SKM-1 (cell line): ENCODE results near the gene ALG14.
"Not testable (repeated sequence)": the region's sequence is repeated elsewhere in the genome, so short reads cannot be mapped to it uniquely, and the experiment has no call there.

Source experiments
- DNase-seq: peaks from one replicate; lab custom pipeline; 2025; ENCODE audit not compliant: unreplicated experiment; lab: John Stamatoyannopoulos, UW

The ALG14 gene

DNA sequence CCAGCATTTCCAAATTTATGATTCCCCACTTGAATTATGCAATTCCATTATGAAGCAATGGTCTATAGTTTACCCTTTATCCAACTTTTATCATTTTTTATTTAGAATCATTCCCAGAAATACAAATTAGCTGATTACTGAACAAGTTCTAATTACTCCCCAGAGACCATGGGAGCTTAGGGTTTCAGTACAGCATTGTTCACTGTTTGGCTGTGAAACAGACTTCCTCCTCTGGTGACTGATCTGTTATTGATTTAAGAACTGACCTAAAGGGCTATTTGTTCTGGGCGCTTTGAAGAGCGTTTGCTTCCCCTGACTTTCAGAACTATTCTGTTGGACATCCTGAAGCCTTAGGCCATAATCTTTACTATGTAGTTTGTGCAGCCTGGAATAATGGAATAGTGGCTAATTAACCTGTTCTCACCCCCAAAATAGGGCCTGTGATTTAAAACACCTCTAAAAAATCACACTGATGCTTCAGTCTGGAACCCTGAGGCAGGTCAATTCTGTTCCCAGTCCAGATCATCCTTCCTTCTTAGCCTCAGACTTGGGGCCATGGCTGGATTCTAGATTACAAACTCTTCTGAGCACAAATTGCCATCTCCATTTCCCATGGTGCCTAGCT is 58.7 kb downstream of the ALG14 start:
- no peak for DNase-seq

DNA sequence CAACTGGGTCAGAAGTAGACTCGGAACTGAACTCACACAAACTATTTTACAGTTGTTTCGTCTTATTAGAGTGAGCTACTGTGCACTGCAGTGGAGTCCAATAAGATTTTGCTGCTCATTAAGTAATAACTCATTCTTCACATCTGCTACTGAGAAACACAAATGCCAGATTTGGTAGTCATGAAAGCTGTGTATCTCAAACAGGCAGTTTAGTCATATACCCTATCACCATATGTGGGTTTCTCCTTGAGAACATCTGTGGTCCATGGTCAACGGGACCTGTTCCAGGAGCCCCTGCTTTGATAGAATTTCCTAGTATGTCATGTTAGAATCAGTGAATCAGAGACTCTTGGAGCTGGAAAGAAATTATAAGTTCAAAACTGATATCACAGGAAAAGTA is 60.4 kb downstream of the ALG14 start:
- no peak for DNase-seq

DNA sequence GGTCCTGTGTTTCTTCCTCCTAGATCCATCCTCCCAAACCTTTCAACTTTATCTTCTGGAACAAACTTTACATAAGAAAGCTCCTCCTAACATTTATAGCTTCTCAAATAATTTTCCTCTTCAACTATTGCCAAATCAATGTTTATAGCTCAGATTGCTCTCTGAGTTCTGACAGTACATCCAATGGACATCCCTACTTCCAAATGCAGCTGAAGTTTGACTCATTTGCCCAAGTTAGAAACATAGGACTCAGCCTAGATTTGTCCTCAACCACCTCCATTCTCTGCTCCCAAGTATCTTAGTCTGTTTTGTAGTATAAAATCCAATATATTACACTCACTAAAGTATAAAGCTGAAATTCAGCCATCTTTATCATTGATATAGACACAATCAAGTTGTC is 62.6 kb downstream of the ALG14 start:
- no peak for DNase-seq

DNA sequence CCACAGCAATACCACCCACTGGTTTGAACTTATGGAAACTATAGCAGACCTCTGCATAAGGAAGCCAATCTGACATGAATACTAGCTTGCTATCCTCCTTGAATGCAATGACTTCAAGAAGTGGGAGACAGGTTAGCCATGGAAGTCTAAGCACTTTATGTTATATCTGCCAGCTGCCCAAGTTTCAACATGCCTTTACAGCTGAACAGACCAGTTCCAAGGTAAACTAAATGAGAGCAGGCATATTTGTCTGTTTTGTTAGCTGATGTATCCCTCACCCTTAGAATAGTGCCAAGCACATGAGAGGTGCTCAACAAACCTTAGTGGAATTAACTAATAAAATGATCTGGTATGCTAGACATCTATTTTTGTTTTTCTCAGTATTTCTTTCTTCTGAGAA is 65.1 kb downstream of the ALG14 start:
- DNase-seq = no peak

DNA sequence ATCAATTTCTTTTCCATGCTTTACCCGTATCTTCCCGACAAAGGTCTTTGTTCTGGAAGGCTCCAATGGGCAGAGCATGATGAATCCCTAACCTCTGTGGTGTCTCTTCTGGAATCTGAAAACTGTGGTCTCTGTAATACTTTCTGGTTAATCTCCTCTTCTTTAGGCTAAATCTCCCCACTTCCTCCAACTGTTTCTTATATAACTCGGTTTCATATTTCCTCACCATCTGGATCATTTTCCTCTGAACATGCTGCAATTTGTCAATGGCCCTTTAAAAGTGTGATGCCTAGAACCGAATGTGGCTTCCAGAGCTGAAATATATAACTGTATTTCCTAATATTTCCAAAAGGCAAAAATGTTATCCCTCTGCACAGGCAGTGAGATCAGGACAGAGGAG is 66.1 kb downstream of the ALG14 start:
- DNase-seq = no peak

DNA sequence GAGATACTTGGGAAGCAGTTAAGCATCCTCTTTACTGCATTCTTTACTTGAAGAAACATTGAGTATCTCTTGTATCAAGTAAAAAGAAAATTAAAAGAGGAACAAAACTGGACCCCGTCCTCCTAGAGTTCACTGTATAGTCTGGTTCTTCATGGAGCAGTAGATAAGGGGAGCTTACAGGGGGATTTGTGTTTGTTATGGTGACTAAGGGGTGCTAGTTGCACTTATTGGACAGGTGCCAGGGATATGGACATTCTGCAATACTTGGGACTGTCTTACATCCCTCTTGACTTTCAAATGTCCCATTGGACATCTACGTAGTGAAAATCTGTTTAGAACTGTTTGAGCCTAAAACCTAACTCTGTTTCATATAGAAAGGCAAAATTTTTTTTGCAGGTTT is 67.2 kb downstream of the ALG14 start:
- DNase-seq = no peak

DNA sequence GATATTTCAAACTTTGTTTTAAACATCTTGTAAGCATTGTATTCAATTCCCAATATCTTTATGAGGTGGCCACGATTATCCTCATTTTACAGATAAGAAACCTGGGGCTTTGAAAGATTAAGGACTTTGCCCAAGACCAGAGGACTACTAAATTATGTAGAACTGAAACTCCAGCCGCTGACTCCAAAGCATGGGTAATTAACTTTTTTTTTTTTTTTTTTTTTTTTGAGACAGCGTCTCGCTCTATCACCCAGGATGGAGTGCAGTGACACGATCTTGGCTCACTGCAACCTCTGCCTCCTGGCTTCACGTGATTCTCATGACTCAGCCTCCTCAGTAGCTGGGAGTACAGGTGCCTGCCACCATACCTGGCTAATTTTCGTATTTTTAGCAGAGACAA is 68.7 kb downstream of the ALG14 start:
- no peak for DNase-seq

DNA sequence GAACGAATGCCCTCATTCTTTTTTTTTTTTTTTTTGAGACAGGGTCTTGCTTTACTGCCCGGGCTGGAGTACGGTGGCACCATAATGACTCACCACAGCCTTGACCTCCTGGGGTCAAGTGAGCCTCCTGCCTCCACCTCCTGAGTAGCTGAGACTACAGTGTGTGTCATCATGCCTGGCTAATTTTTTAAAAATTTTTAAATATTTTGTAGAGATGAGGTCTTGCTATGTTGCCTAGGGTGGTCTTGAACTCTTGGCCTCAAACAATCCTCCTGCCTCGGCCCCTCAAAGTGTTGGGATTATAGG is 69.4 kb downstream of the ALG14 start:
- no peak for DNase-seq

DNA sequence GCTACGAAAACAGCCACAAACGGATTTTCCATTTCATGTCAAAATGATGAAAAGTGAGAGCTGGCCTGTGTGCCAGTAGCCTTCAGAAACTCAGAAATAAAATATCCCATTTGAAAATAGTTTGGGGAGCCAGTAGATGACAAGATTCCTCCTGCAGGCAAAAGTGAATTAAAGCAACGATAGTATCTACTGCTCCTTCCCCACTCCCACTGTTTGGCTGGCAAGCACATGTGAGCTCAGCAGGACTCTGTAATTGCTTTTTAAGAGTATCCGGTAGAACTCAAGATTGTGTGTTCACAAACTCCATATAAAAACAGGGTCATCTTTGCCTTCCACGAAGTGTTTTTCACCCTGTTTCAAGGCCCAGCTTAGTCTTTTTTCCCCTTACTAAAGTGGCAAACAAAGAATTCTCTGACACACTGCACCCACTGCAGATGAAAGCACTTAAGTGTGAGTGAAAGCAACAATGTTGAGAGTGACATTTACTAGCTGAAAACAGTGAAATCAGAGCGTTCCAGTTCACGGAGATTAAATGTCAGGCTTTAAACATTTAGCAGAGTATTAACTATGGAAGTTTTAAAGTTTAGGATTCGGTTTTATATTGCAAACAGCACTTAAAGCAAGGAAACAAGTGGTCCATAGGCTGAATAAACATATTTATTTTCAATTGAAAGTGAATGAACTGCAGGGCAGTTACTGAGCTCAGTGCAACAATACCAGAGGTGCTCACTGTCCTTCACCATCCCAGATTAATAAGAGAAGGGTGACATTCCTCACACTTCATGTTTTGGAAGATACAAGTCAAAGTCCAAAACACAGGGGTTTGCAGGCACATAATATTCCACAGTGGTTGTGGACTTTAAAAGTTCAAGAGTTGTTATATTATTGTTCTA is 70.0 kb downstream of the ALG14 start:
- DNase-seq = no peak

DNA sequence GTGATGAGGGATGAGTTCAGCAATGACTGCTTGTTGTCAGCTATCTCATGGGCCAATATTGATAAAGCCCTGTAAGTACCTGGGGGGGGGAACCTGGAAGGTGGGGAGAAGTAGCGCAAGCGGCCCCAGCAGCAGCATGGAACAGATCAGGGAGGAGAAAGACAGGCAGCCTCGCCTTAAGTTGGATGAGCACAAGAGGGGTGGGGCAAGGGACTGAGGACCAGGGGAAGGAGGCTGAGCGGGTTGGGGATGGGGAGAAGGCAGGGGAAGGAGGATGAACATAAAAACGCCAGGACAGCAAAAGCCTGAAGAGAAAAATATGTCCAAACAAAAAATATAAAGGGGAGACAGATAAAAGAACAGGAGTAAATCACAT is 70.6 kb downstream of the ALG14 start:
- no peak for DNase-seq

DNA sequence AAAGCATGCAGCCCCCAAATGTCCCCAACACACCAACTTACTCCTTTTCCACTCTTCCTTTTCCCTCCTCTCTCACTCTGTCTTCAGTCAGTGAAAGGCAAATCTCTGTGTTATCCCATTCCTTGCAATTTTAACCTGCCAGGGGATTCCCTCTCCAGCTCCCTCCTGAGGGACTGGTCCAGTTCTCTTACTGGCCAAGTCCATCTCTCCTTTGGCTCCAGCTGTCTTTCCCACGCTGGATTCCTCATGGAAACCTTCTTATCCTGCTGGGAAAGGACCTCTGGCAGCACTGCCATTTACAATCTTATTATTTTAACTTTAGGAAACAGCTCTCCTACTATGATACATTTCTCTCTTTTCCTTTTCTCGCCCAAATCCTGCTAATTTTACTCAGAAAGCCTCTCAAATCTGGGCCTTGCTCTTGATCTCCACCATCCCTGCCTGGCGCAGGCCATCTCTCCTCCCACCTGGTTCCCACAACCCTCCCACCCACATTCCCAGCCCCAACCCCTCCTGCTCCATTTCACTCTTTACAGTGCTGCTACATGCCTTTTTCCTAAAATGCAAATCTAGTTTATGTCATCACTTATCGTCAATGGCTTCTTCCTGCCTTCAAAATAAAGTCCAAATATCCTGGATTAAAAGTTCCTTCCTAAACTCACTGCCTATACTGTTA is 73.2 kb downstream of the ALG14 start:
- no peak for DNase-seq

DNA sequence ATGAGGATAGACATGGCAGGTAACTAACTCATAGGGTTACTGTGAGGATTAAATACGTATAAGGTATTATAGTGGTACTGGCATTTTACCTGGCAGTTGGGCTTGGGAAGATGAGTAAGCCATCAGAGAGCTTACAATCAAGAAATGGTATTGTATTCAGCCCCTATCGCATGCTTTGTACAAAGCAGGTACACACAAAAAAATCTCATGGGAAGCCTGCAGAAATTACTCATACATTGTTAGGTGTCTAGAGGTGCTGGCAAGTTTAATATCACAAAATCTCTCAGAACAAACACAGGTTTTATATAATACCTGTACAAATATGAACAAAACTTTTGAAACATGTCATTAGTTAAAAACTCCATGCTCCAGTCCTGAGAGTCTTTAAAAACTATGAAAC is 74.0 kb downstream of the ALG14 start:
- DNase-seq = no peak

DNA sequence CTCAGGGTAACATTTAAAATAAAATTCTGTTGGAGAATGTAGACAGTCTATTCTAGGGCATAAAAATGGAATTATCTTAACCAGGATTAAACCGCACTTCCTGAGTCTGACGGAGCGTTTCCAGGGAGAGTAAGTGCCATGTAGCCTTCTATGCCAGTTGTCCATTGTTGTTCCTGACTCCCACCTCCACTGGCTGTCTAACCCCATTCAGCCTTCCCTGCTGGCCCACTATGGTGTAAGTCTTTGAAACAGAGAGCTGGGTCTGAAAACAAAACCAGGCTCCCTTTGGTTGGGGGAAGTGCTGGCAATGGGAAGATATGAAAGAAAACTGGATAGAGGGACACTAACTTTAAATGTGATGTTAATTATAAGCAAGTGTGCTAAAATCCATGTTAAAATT is 74.6 kb downstream of the ALG14 start:
- DNase-seq = no peak

DNA sequence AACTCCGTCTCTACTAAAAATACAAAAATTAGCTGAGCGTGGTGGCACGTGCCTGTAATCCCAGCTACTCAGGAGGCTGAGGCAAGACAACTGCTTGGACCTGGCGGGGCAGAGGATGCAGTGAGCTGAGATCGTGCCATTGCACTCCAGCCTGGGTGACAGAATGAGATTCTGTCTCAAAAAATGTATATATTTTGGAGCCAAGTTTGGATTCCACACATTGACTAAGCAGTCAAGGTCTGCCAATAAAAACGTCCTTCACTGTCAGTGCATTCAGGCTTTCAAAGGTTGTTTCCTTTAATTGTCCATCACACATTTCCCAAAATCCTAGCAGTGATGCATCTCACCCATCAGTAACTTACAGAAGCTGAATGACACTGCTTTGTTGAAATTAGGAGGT is 77.2 kb downstream of the ALG14 start:
- not testable (repeated sequence) for DNase-seq

DNA sequence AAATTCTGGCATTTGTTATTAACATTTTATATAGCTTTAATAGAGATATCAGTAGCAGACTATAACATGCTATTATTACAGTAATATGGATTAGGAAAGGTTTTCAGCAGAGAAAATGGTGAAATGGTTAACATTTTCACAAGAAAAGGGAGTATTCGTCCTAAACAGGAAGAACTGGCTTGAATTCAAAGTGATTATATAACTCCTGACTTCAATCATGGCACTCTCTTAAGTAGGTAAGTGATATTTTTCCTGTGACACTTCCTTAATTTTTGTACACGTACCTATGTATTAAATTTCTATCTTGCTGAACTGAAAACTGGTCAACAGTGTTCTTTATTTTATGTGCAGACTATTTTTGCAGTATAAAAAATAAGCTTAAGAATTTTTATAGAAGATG is 77.9 kb downstream of the ALG14 start:
- DNase-seq = no peak

DNA sequence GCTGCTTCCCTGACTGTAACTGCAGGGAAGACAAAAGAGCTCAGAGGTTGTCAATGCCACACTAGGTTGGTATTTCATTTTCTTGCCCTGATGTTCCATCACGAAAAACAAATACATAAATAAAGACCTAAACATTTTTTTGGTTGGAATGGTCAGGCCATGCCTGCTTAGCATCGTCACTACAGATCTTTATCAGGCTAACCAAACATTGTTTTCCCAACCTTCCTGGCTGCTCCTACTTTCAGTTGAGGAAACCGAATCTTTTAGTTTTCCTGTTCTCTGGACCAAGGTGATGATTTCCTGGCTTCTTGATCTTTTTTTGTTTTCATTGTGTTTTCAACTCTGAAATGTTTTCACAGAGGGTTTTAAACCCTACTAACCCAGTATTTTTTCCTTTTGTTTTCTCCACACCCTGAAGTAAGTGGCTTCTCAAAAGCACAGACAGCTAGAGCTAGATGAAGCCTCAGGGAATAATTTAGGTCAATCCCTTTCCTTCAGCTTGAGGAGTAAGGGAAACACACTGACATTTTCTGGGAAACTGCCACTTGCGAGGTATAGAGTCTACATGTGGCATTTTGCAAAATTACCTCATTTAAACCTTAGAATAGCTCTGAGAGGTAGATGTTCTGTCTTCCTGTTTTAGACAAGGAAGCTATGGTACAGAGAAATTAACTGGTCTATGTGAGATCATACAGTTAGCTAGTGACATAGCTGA is 78.7 kb downstream of the ALG14 start:
- DNase-seq = no peak

DNA sequence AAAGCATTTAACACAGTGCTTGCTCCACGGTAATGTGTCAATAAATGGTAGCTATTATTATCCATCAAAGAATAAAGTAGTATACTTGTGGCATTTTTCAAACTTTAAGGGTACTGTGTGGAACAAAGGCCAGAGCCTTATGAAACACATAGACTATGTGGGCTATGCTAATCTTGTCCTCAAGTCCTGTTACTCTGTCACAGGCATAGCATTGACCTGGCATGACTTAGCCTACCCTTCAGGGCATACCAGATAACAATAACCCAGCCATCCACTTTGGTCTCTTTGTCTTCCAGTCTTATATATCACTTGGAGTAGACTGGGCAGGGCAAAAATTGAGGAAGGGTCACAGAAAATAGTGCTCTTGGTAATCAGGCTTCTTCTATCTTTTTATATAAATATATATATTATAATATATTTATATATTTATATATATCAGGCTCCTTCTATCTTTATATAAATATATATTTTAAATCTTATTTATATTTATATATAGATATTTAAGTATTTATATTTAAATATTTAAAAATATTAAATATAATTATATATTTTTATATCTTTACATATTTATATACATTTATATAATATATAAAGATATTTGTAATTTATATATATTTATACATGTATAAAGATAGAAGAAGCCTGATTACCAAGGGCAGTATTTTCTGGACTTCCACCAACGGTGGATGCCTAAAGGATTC is 79.7 kb downstream of the ALG14 start:
- no peak for DNase-seq

DNA sequence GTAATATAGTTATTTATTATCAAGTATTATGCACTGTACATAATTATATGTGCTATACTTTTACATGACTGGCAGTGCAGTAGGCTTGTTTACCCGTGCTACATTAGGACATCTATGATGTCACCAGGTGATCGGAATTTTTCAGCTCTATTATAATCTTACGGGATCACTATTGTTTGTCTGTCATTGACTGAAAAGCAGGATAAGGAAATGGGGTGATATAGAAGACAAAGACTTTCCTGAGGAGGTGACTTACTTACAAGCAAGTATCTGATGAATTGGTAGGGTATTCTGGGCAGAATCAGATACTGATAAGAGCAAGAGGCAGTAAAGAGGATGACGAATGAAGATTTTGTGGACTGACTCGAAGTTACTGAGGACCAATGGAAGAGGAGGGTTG is 80.6 kb downstream of the ALG14 start:
- DNase-seq = no peak

DNA sequence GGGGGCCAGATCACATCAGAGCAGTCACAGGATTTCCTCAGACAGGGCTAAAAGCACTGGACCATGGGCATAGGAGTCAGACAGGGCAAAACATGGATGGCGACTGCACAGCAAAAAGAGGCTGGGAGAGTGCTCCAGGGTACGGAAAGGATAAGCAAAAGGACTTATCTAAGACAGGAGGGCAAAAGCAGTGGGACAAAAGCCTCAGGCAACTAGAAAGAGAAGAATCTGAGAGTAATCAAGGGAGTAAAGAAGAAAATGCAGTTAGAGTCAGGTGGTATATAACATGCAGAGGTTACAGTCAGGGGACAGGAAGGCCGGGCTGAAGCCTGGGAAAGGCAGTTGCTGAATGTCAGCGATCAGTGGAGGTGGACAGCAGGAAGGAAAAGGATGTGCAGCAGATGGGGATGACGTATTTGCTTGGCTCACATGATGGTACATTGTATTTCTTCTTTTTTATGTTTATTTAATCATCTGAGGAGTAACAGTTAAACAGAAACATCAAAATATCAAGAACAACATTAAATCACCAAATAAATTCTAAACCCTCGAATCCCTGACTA is 82.8 kb downstream of the ALG14 start:
- no peak for DNase-seq

DNA sequence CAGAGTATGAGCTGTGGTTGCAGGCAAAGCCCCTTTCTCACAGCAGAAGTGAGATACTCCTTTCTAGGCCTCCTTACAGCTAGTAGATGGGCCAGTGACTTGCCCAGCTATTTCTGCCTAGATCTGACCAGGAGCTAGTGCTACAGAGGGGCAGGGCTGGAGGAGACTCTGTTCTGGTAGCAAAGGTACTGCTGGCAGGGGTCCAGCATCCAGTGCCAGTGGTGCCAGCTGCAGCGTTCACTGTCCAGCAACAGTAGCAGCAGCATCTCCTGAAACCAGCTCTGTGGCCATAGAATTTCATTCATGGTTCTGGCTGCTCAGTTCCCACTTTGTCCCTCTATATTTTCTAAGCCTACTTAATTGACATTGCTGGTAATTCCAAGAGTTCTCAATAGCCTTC is 83.4 kb downstream of the ALG14 start:
- DNase-seq = no peak

DNA sequence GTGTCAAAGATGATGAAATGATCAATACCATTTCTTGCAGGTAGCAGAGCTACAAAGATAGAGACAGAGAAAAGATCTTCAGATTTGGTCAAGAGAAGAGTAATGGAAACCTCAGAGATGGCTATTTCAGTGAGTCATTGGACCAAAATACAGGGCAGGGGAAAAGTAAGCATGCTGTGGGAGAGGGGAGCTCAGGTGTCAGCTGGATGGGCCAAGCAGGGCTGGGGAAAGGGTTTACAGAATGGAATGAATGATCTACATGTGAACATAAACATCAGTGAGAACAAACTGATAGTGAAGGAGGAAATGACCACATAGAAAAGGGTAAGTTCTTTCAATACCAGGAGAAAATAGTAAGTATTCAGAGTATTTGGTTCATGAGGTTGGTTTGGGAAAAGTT is 84.4 kb downstream of the ALG14 start:
- DNase-seq = no peak
